HEK293 (cell line): ENCODE measurements around the gene IL17REL.

Experiments used
- BCL11B ChIP-seq: fragments of 450-650 bp; formaldehyde crosslinking; IDR thresholded peaks from 2 replicates; pipeline ENCODE4 v1.5.1; 2016; ENCODE audit warnings: low read depth, missing biosample characterization, missing genetic modification characterization
- BCL6B ChIP-seq: fragments of 450-650 bp; formaldehyde crosslinking; IDR thresholded peaks from 2 replicates; pipeline ENCODE4 v1.5.1; 2017; ENCODE audit warnings: missing biosample characterization, missing genetic modification characterization
- EGR2 ChIP-seq: fragments of 450-650 bp; formaldehyde crosslinking; IDR thresholded peaks from 2 replicates; pipeline ENCODE4 v1.5.1; 2016; ENCODE audit warnings: low read depth, missing biosample characterization, missing genetic modification characterization
- HOXA7 ChIP-seq: sonication (generic); formaldehyde crosslinking; IDR thresholded peaks from 2 replicates; pipeline ENCODE4 v1.8.1; 2022; ENCODE audit warnings: missing genetic modification reagents, borderline replicate concordance
- IKZF3 ChIP-seq: fragments of 450-650 bp; IDR thresholded peaks from 2 replicates; pipeline ENCODE4 v1.5.0; 2018; ENCODE audit warnings: missing biosample characterization, mild to moderate bottlenecking, missing genetic modification characterization, moderate library complexity
- KLF8 ChIP-seq: fragments of 450-650 bp; formaldehyde crosslinking; IDR thresholded peaks from 2 replicates; pipeline ENCODE4 v1.5.1; 2016; ENCODE audit warnings: missing biosample characterization, missing genetic modification characterization
- RBAK ChIP-seq: fragments of 450-650 bp; formaldehyde crosslinking; IDR thresholded peaks from 2 replicates; pipeline ENCODE4 v1.5.1; 2016; ENCODE audit warnings: missing biosample characterization, missing genetic modification characterization
- ZBTB11 ChIP-seq: fragments of 450-650 bp; formaldehyde crosslinking; conservative IDR thresholded peaks from 2 replicates; pipeline ENCODE4 v1.5.1; 2016; ENCODE audit warnings: low read depth, missing biosample characterization, missing genetic modification characterization
- ZBTB48 ChIP-seq: fragments of 450-650 bp; formaldehyde crosslinking; IDR thresholded peaks from 2 replicates; pipeline ENCODE4 v1.5.1; 2016; ENCODE audit warnings: missing biosample characterization, missing genetic modification characterization
- ZFP37 ChIP-seq: fragments of 450-650 bp; formaldehyde crosslinking; IDR thresholded peaks from 2 replicates; pipeline ENCODE4 v1.5.1; 2016; ENCODE audit warnings: missing biosample characterization, missing genetic modification characterization
- ZNF214 ChIP-seq: fragments of 450-650 bp; formaldehyde crosslinking; IDR thresholded peaks from 2 replicates; pipeline ENCODE4 v1.5.1; 2017; ENCODE audit warnings: missing biosample characterization, mild to moderate bottlenecking, missing genetic modification characterization, borderline replicate concordance
- ZNF362 ChIP-seq: fragments of 450-650 bp; formaldehyde crosslinking; IDR thresholded peaks from 2 replicates; pipeline ENCODE4 v1.5.1; 2016; ENCODE audit warnings: missing biosample characterization, missing genetic modification characterization
- ZNF488 ChIP-seq: fragments of 450-650 bp; formaldehyde crosslinking; IDR thresholded peaks from 2 replicates; pipeline ENCODE4 v1.5.1; 2016; ENCODE audit warnings: missing biosample characterization, missing genetic modification characterization
- ZNF610 ChIP-seq: fragments of 450-650 bp; formaldehyde crosslinking; IDR thresholded peaks from 2 replicates; pipeline ENCODE4 v1.5.1; 2016; ENCODE audit warnings: missing biosample characterization, missing genetic modification characterization, borderline replicate concordance
- ZNF624 ChIP-seq: fragments of 450-650 bp; formaldehyde crosslinking; IDR thresholded peaks from 2 replicates; pipeline ENCODE4 v1.5.1; 2017; ENCODE audit warnings: missing biosample characterization, missing genetic modification characterization
- ZNF660 ChIP-seq: fragments of 450-650 bp; IDR thresholded peaks from 2 replicates; pipeline ENCODE4 v1.5.1; 2018; ENCODE audit warnings: missing biosample characterization, mild to moderate bottlenecking, missing genetic modification characterization
- ZNF707 ChIP-seq: fragments of 450-650 bp; formaldehyde crosslinking; IDR thresholded peaks from 2 replicates; pipeline ENCODE4 v1.5.1; 2016; ENCODE audit warnings: missing biosample characterization, missing genetic modification characterization
- ZNF785 ChIP-seq: fragments of 450-650 bp; formaldehyde crosslinking; IDR thresholded peaks from 2 replicates; pipeline ENCODE4 v1.5.1; 2016; ENCODE audit warnings: missing biosample characterization, missing genetic modification characterization
- TF ChIP-seq, protein P1 (sequence below): fragments of 450-650 bp; formaldehyde crosslinking; IDR thresholded peaks from 2 replicates; pipeline ENCODE4 v1.5.1; 2017; ENCODE audit warnings: missing biosample characterization, missing genetic modification characterization
- TF ChIP-seq, protein P2 (sequence below): fragments of 450-650 bp; formaldehyde crosslinking; IDR thresholded peaks from 2 replicates; pipeline ENCODE4 v1.5.1; 2016; ENCODE audit warnings: missing biosample characterization, missing genetic modification characterization
- TF ChIP-seq, protein P3 (sequence below): fragments of 450-650 bp; formaldehyde crosslinking; IDR thresholded peaks from 2 replicates; pipeline ENCODE4 v1.5.1; 2017; ENCODE audit warnings: missing biosample characterization, missing genetic modification characterization
- TF ChIP-seq, protein P4 (sequence below): fragments of 450-650 bp; formaldehyde crosslinking; IDR thresholded peaks from 2 replicates; pipeline ENCODE4 v1.5.1; 2016; ENCODE audit warnings: missing biosample characterization, missing genetic modification characterization

The IL17REL gene

DNA sequence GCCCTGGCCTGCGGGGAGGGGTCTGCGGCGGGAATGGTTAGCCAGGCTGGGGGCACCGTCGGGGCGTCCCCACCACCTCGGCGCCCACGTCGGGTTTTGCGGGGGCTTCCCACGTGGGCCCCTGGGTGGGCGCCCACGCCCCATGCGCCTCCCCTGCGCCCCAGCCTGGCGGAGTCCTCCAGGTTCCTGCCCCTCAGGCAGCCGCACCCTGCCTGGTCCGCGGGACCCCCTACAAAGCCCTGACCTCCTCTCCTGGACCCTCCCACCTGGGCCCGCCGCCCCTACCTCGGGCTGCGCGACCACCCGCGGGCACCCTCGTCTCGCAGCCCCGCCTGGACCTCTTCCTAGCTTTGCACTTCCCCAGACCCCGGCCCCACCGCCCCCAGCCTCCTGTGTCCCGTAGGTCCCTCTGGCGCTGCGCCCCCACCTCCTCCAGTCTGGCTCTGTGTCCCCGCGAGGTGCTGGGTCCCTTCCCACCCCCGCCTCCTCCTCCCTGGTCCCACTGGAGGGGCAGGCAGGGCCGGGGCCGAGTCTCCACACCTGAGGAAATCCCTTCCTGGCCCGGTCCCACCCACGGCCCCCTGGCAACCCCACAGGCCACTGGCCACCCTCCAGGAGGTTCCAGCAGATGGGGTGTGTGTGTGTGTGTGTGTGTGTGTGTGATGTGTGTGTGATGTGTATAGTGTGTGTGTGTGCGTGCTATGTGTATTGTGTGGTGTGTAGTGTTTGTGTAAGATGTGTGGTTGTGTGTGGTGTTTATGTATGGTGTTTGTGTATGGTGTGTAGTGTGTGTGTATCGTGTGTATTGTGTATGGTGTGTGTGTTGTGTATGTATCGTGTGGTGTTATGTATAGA, 40.2 kb downstream of the IL17REL start (continued):
- 0 out of 2 replicates have a peak, but pooled peaks have one; percentile 11 for TF ChIP-seq ZNF785 (tag by site-specific recombination)
- TF ChIP-seq ZNF707 (tag by site-specific recombination), result no peak; the same call in 1 of the 2 replicates
- TF ChIP-seq ZNF214, result no peak
- 0 out of 2 replicates have a peak, but pooled peaks have one; percentile 25 for TF ChIP-seq KLF8 (tag by site-specific recombination)
- no peak for TF ChIP-seq ZNF660 (tag by site-specific recombination)
- TF ChIP-seq ZBTB11 (tag by site-specific recombination), result no peak
- TF ChIP-seq, protein P1, sequence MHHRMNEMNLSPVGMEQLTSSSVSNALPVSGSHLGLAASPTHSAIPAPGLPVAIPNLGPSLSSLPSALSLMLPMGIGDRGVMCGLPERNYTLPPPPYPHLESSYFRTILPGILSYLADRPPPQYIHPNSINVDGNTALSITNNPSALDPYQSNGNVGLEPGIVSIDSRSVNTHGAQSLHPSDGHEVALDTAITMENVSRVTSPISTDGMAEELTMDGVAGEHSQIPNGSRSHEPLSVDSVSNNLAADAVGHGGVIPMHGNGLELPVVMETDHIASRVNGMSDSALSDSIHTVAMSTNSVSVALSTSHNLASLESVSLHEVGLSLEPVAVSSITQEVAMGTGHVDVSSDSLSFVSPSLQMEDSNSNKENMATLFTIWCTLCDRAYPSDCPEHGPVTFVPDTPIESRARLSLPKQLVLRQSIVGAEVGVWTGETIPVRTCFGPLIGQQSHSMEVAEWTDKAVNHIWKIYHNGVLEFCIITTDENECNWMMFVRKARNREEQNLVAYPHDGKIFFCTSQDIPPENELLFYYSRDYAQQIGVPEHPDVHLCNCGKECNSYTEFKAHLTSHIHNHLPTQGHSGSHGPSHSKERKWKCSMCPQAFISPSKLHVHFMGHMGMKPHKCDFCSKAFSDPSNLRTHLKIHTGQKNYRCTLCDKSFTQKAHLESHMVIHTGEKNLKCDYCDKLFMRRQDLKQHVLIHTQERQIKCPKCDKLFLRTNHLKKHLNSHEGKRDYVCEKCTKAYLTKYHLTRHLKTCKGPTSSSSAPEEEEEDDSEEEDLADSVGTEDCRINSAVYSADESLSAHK, result no peak
- TF ChIP-seq, protein P2, sequence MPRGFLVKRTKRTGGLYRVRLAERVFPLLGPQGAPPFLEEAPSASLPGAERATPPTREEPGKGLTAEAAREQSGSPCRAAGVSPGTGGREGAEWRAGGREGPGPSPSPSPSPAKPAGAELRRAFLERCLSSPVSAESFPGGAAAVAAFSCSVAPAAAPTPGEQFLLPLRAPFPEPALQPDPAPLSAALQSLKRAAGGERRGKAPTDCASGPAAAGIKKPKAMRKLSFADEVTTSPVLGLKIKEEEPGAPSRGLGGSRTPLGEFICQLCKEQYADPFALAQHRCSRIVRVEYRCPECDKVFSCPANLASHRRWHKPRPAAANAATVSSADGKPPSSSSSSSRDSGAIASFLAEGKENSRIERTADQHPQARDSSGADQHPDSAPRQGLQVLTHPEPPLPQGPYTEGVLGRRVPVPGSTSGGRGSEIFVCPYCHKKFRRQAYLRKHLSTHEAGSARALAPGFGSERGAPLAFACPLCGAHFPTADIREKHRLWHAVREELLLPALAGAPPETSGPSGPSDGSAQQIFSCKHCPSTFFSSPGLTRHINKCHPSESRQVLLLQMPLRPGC (tag by site-specific recombination), result peak; percentile 52; the same call in 1 of the 2 replicates
- TF ChIP-seq, protein P3, sequence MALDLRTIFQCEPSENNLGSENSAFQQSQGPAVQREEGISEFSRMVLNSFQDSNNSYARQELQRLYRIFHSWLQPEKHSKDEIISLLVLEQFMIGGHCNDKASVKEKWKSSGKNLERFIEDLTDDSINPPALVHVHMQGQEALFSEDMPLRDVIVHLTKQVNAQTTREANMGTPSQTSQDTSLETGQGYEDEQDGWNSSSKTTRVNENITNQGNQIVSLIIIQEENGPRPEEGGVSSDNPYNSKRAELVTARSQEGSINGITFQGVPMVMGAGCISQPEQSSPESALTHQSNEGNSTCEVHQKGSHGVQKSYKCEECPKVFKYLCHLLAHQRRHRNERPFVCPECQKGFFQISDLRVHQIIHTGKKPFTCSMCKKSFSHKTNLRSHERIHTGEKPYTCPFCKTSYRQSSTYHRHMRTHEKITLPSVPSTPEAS (tag by site-specific recombination), result peak; percentile 61; the same call in 1 of the 2 replicates
- TF ChIP-seq HOXA7 (CRISPR knock-in tag), result no peak
- TF ChIP-seq IKZF3 (tag by site-specific recombination), result no peak
- no peak for TF ChIP-seq BCL6B
- no peak for TF ChIP-seq ZNF488 (tag by site-specific recombination)
- TF ChIP-seq RBAK (tag by site-specific recombination), result 0 out of 2 replicates have a peak, but pooled peaks have one; percentile 34
- TF ChIP-seq ZFP37 (tag by site-specific recombination), result no peak
- no peak for TF ChIP-seq ZNF362 (tag by site-specific recombination)
- TF ChIP-seq ZNF624, result no peak
- TF ChIP-seq BCL11B (tag by site-specific recombination), result no peak
- TF ChIP-seq EGR2, result peak; percentile 54
- no peak for TF ChIP-seq ZBTB48 (tag by site-specific recombination)
- TF ChIP-seq ZNF610 (tag by site-specific recombination), result no peak
- TF ChIP-seq, protein P4, sequence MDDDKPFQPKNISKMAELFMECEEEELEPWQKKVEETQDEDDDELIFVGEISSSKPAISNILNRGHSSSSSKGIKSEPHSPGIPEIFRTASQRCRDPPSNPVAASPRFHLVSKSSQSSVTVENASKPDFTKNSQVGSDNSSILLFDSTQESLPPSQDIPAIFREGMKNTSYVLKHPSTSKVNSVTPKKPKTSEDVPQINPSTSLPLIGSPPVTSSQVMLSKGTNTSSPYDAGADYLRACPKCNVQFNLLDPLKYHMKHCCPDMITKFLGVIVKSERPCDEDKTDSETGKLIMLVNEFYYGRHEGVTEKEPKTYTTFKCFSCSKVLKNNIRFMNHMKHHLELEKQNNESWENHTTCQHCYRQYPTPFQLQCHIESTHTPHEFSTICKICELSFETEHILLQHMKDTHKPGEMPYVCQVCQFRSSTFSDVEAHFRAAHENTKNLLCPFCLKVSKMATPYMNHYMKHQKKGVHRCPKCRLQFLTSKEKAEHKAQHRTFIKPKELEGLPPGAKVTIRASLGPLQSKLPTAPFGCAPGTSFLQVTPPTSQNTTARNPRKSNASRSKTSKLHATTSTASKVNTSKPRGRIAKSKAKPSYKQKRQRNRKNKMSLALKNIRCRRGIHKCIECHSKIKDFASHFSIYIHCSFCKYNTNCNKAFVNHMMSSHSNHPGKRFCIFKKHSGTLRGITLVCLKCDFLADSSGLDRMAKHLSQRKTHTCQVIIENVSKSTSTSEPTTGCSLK (tag by site-specific recombination), result peak; percentile 70; the same call in 1 of the 2 replicates
